Activated naive CD4-positive, alpha-beta T cell treated with anti-CD3 and anti-CD28 coated beads, Interleukin-2, amount 50 U/mL, for 72 hours (primary cell): ENCODE data around the gene C1orf159. TPM values are rescaled to one million over a fixed set of nuclear protein-coding genes. Genes with fewer than 3 reads are reported as not detected.
"Not testable (repeated sequence)": the region's sequence is repeated elsewhere in the genome, so short reads cannot be mapped to it uniquely, and the experiment has no call there.

Source experiments
- ATAC-seq, 2 donors: fragments of 150-1000 bp; cut with Tn5 transposase; 2 replicates each; pipeline ENCODE4 v1.10.0; 2021; ENCODE audit warnings: mild to moderate bottlenecking in 2 of 2, moderate library complexity in 2 of 2
- DNase-seq, 2 donors: peaks; one replicate each; pipeline ENCODE4 v3.0.0; 2021 to 2022; ENCODE audit warnings: low spot score in 2 of 2
- H3K27ac Mint-ChIP-seq, 2 donors: one replicate each; pipeline ENCODE4 v1.8.0; 2022; ENCODE audit warnings: mild to moderate bottlenecking in 2 of 2, mixed read lengths in 2 of 2
- H3K36me3 Mint-ChIP-seq, 2 donors: one replicate each; pipeline ENCODE4 v1.8.0; 2022; ENCODE audit warnings: mixed read lengths in 2 of 2
- H3K9me3 Mint-ChIP-seq, 2 donors: one replicate each; pipeline ENCODE4 v1.8.0; 2022; ENCODE audit warnings: mixed read lengths in 2 of 2
- total RNA-seq, 2 donors: library from RNA; stranded (reverse); gene quantifications; one replicate each; pipeline ENCODE4 v1.2.3, GENCODE V29; 2022

The C1orf159 gene
- total RNA-seq, 2 donors from 2014 or later, result 20.7 to 21.2 TPM

DNA sequence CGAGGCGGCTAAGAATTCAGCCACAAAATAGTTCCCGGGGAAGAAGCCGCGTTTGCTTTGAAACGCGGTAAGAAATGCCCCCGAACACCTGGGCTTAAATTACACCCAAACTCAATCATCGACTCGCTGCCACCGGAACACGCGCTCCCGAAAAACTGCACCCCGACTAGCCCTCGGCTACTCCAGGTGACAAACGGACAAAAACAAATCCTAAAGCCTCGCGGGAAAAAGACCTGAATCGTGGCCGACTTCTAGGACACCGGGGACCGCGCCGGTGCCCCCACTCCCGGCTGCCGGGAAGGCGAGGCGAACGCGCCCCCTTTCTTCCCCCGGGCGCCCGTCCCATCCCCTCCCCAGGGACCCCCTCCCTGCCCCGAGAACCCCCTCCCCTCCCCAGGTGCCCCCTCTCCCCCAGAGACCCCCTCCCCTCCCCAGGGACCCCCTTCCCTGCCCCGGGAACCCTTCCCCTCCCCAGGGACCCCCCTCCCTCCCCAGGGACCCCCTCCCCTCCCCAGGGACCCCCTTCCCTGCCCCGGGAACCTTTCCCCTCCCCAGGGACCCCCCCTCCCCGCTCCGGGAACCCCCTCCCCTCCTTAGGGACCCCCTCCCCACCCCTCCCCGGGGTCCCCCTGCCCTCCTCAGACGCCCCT is 628 bp downstream of the C1orf159 start:
- H3K36me3 Mint-ChIP-seq, result peaks cover 27 to 39% of the 10 kb centered on the region in 2 donors
- H3K9me3 Mint-ChIP-seq, result peaks cover 5 to 11% of the 10 kb centered on the region in 2 donors
- peak overlapping the region; percentile 62 to 78 for H3K27ac Mint-ChIP-seq
- DNase-seq (peak in 1 of 2 donors; percentile 39), ATAC-seq (no peak)

DNA sequence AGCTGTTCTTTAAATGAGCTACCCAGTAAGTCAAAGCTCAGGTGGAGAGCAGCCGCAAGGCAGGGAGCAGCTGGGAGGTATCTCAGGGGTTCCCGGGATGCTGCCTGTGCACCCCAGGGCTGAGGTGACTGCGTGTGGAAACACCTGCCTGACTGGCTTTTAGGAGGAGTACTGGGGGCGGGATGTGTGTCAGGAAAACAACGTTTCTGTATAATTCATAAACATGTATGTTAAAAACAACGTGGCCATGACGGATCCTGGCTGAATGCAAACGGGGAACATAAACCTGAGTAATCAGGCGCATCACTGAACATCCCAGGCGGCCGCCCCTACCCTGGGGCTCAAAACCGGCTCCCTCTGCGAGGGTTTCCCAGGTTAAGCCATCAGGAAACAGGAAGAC is 1.5 kb downstream of the C1orf159 start:
- H3K27ac Mint-ChIP-seq, result peak overlapping the region; percentile 14 to 76
- DNase-seq (peak in 1 of 2 donors; percentile 41), ATAC-seq (no peak)
- peaks cover 27 to 39% of the 10 kb centered on the region in 2 donors for H3K36me3 Mint-ChIP-seq
- peaks cover 5 to 11% of the 10 kb centered on the region in 2 donors for H3K9me3 Mint-ChIP-seq

DNA sequence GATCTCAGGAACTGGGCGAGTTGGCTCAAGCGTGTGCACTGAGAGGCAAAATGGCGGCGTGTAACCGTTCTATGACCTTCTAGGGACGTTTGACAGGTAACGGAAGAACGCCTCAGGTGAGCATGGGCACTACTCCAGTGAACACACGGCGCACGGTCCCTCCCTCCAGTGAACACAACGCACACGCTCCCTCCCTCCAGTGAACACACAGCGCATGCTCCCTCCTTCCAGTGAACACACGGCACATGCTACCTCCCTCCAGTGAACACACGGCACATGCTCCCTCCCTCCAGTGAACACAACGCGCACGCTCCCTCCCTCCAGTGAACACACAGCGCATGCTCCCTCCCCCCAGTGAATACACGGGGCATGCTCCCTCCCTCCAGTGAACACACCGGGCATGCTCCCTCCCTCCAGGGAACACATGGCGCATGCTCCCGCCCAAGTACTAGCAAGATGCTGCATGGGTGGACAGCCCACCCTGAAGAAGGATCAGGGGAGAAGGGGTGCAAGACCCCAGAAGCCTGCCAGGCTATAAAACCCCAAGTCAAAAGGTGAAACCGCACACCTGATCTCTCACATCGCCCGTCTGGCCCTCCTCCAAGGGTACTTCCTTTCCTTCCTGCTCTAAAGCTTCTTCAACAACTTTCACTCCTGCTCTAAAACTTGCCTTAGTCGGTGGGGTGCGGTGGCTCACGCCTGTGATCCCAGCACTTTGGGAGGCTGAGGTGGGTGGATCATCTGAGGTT is 3.5 kb downstream of the C1orf159 start:
- Mint-ChIP-seq H3K36me3 (peaks cover 27 to 44% of the 10 kb centered on the region in 2 donors), H3K9me3 (peaks cover 5 to 11% of the 10 kb centered on the region in 2 donors), H3K27ac (no peak overlapping the region)
- ATAC-seq (no peak), DNase-seq (peak in 1 of 2 donors; percentile 51)

DNA sequence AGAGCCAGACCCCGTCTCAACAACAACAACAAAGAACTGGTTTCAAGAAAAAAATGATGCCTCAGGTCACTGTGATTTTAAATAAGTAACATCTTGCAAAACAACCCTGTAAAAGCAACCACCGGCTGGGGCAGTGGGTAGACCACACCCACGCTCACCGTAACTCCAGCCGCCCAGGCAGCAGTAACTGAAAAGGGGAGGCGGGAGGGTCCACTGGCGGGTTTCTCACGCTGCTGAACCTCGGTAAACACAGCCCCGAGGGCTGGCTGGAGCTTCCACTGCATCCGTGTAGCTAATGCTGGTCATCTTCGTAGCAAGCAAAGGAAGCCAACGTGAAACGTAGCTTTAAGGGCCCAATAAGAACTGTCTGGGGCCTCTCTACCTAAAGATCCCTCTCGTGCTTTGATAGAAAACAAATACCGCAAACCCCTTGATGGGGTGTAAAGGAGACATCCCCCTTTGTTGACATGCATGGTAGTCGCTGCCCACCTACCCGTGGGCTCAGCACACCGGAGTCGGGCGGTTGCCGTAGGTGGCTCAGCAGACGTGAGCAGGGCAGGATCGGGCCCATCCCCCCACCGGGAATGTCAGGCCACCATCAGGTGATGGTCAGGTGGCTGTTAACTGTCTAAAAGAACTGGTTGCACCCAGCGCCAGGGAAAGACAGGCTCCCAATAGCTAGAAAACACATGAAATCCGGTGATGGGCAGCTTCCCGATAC is 4.2 kb downstream of the C1orf159 start:
- Mint-ChIP-seq H3K9me3 (peaks cover 5 to 11% of the 10 kb centered on the region in 2 donors), H3K36me3 (peaks cover 27 to 48% of the 10 kb centered on the region in 2 donors), H3K27ac (no peak overlapping the region)
- ATAC-seq, result no peak
- DNase-seq, result peak in 1 of 2 donors; percentile 44

DNA sequence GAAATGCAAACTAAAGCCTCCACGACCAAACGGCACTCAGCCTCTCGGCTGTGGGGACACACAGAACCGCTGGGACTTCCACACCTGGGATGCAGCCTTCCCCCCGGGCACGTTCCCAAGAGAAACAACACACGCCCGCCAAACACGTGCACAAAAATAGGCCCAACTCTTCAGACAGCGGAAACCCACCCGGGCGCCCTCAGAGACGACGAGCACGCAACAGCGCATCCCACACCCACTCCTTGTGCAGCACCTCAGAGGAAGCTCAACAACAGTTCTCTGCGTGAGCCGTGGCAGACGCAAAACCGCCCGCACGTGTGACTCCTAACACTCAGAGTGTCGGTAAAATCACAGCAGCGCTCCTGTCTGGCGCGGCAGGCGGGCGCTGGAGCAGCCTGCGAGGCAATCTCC is 5.3 kb downstream of the C1orf159 start:
- ATAC-seq, result no peak
- Mint-ChIP-seq H3K27ac (no peak overlapping the region), H3K9me3 (peaks cover 5 to 11% of the 10 kb centered on the region in 2 donors)

DNA sequence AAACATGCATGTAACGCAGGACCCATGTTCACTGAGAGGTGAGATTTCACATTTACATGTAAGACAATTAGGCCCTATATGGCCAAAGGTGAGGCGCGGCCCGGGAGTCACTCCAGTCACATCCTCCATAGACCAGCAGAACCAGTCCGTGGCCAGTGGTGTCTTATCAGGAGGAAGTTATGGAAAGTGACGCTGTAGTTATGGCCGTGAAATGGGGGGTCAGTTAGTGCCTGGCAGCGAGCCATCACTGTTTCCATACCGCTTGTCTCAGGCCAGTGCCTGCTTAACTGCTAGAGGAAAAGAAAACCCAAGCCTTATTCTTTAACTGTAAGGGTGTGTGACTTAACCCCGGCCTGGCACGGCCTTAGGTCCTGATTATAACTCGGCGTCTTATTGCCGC is 6.1 kb downstream of the C1orf159 start:
- Mint-ChIP-seq H3K9me3 (peaks cover 5 to 11% of the 10 kb centered on the region in 2 donors), H3K36me3 (peaks cover 23 to 49% of the 10 kb centered on the region in 2 donors), H3K27ac (no peak overlapping the region)
- no peak for DNase-seq
- ATAC-seq, result no peak

More for the DNA sequence above, 5.3 kb downstream of the C1orf159 start:
- peaks cover 27 to 53% of the 10 kb centered on the region in 2 donors for H3K36me3 Mint-ChIP-seq
- DNase-seq, result peak in 1 of 2 donors; percentile 48

DNA sequence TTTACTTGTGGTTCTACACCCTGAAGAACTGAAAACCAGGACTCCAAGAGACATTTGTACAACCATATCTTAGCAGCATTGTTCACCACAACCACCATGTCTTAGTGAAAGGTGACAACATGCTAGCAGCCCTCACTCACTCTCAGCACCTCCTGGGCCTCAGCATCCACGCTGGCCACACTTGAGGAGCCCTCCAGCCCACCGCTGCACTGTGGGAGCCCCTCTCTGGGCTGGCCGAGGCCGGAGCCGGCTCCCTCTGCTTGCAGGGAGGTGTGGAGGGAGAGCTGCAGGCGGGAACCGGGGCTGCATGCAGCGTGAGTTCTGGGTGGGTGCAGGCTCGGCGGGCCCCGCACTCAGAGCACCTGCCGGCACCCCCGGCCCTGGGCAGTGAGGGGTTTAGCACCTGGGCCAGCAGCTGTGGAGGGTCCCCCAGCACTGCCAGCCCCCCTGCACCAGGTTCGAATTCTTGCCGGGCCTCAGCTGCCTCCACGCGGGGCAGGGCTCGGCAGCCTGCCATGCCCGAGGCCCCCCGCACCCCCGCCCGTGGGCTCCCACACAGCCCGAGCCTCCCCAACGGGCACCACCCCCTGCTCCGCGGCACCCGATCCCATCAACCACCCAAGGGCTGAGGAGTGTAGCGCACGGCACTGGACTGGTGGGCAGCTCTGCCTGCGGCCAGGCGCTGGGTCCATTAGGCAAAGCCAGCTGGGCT is 9.2 kb downstream of the C1orf159 start:
- DNase-seq, result peak in 1 of 2 donors; percentile 31
- H3K9me3 Mint-ChIP-seq, result peaks cover 0 to 4% of the 10 kb centered on the region in 2 donors
- peaks cover 0 to 24% of the 10 kb centered on the region in 2 donors for H3K36me3 Mint-ChIP-seq
- ATAC-seq, result no peak
- H3K27ac Mint-ChIP-seq, result no peak overlapping the region

DNA sequence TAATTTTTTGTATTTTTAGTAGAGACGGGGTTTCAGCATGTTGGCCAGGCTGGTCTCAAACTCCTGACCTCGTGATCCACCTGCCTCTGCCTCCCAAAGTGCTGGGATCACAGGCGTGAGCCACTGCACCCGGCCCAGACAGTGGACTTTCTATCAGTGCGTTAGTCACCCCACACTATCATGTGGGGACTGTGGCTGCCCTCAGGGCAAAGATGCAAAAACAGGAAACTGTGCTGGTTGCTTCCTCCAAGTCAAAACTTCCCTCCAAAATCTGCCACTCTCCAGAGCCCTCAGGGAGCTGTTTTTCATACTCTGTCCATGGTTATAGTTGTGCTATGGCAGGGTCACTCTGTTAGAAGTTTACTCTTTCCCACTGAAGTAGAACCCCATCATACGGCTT is 11.7 kb downstream of the C1orf159 start:
- Mint-ChIP-seq H3K27ac (peak overlapping the region; percentile 84 to 85), H3K36me3 (peaks cover 12 to 34% of the 10 kb centered on the region in 2 donors), H3K9me3 (peaks cover 11 to 16% of the 10 kb centered on the region in 2 donors)
- peak; percentile 82 to 99 for ATAC-seq
- peak in 1 of 2 donors; percentile 56 for DNase-seq

DNA sequence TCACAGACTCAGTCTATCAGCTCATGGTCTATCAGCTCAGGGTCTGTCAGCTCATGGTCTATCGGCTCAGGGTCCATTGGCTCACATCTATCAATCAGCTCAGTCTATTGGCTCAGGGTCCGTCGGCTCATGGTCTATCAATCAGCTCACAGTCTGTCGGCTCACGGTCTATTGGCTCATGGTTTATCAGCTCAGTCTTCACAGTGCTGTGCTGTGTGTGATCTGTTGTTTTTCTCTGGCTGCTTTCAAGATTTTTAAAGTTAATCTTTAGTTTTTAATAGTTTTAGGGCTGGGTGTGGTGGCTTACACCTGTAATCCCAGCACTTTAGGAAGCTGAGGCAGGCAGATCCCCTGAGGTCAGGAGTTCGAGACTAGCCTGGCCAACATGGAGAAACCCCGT is 14.4 kb downstream of the C1orf159 start:
- Mint-ChIP-seq H3K36me3 (peaks cover 18 to 44% of the 10 kb centered on the region in 2 donors), H3K9me3 (peaks cover 16 to 22% of the 10 kb centered on the region in 2 donors), H3K27ac (no peak overlapping the region)
- ATAC-seq (no peak), DNase-seq (no peak)

DNA sequence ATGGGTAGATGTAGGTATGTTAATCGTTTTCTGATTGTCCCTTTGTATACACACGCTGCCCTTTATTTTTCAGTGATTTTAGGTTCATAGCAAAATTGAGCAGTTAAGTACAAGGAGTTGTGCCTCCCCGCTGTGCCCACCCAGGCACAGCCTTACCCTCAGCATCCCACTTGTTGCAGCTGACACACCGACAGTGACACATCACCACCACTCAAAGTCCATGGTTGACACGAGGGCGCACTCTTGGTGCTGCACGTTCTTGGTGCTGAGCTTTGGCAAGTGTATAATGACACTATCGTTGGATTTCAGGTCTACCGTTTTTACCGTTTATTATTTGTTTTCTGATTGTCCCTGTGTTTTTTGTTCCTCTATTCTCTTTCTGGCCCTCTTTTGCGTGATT is 15.6 kb downstream of the C1orf159 start:
- DNase-seq (no peak), ATAC-seq (no peak)
- H3K27ac Mint-ChIP-seq, result peak overlapping the region in 1 of 2 donors; percentile 48
- H3K9me3 Mint-ChIP-seq, result peaks cover 16 to 22% of the 10 kb centered on the region in 2 donors
- H3K36me3 Mint-ChIP-seq, result peaks cover 18 to 38% of the 10 kb centered on the region in 2 donors

DNA sequence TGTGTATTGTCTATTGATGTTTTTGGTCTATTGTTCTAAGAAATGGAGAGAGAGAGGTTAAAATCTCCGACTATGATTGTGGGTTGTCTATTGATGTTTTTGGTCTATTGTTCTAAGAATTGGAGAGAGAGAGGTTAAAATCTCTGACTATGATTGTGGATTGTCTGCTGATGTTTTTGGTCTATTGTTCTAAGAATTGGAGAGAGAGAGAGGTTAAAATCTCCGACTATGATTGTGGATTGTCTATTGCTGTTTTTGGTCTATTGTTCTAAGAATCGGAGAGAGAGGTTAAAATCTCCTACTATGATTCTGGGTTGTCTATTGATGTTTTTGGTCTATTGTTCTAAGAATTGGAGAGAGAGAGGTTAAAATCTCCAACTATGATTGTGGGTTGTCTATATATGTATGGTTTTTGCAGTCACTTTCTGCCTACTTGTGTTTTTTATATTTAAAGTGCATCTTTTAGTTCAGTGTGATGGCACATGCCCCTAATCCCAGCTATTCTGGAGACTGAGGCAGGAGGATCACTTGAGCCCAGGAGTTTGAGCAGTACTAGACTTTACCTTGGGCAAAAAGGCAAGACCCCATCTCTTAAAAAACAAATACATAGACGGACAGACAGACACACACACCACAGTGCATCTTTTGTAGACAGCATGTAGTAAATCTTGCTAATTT is 16.2 kb downstream of the C1orf159 start:
- Mint-ChIP-seq H3K9me3 (peaks cover 16 to 22% of the 10 kb centered on the region in 2 donors), H3K27ac (peak overlapping the region; percentile 14 to 79), H3K36me3 (peaks cover 18 to 38% of the 10 kb centered on the region in 2 donors)
- peak in 1 of 2 donors; percentile 42 for ATAC-seq
- DNase-seq, result no peak

DNA sequence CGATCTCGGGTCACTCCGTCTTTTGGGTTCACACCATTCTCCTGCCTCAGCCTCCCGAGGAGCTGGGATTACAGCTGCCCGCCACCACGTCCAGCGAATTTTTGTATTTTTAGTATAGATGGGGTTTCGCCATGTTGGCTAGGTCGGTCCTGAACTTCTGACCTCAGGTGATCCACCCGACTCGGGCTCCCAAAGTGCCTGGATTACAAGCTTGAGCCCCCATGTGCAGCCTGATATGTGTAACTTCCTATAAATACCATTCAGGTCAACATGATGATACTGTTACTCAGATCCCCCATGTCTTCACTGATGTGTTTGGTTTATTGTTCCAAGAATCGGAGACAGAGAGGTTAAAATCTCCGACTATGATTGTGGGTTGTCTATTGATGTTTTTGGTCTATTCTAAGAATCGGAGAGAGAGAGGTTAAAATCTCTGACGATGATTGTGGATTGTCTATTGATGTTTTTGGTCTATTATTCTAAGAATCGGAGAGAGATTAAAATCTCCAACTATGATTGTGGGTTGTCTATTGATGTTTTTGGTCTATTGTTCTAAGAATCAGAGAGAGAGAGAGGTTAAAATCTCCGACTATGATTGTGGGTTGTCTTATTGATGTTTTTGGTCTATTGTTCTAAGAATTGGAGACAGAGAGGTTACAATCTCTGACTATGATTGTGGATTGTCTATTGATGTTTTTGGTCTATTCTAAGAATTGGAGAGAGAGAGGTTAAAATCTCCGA is 17.0 kb downstream of the C1orf159 start:
- Mint-ChIP-seq H3K9me3 (peaks cover 16 to 22% of the 10 kb centered on the region in 2 donors), H3K36me3 (peaks cover 18 to 38% of the 10 kb centered on the region in 2 donors), H3K27ac (peak overlapping the region; percentile 14 to 79)
- ATAC-seq (peak in 1 of 2 donors; percentile 86), DNase-seq (no peak)

DNA sequence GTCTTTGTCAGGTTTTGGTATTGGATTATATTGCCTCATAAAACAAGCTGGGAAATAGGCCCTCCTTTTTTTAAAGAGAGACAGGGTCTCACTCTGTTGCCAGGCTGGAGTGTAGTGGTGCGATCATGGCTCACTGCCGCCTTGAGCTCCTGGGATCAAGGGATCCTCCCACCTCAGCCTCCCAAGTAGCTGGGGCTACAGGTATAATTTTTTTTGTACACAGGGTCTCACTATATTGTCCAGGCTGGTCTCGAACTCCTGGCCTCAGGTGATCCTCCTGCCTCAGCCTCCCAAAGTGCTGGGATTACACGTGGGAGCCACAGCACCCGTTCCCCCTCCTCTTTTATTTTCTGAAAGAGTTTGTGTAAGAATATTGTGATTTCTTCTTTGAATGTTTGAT is 19.8 kb downstream of the C1orf159 start:
- Mint-ChIP-seq H3K9me3 (peaks cover 16 to 18% of the 10 kb centered on the region in 2 donors), H3K36me3 (peaks cover 18 to 33% of the 10 kb centered on the region in 2 donors)
- not testable (repeated sequence) for H3K27ac Mint-ChIP-seq, ATAC-seq, DNase-seq

DNA sequence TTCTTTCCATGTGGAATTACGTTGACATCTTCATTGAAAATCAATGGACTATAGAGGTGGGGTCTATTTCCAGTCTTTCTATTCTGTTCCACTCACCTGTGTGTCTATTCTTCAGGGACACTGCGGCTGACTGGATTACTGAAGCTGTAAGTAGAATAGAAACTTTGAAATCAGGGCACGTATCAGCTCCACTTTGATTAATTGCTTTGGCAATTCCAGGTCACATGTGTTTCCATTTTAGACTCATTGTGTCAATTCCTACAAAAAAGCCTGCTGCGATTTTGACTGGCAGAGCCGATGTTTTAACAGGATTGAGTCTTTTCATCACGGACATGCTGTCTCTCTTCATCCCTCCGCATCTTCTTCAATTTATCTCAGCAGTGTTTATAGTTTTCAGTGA is 20.9 kb downstream of the C1orf159 start:
- peaks cover 12 to 13% of the 10 kb centered on the region in 2 donors for H3K9me3 Mint-ChIP-seq
- H3K27ac Mint-ChIP-seq, result no peak overlapping the region
- H3K36me3 Mint-ChIP-seq, result peaks cover 14 to 26% of the 10 kb centered on the region in 2 donors
- DNase-seq, result no peak
- no peak for ATAC-seq

DNA sequence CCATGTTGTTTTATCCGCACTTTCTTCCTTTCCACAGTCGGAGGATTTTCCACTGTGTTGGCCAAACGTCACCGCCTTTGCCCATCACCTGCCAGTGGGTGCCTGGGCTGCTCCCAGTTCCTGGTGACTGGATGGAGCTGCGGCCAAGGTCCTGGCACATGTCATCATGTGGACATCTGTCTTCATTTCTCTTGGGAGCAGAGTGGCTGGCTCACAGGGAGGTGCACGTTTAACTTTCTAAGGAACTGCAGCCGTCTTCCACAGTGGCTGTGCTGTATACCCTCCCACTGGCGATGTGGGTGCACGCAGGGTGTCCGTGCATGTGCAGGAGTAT is 22.3 kb downstream of the C1orf159 start:
- DNase-seq, result no peak
- H3K27ac Mint-ChIP-seq, result no peak overlapping the region
- peaks cover 0 to under 1% of the 10 kb centered on the region in 2 donors for H3K9me3 Mint-ChIP-seq
- peaks cover under 1 to 13% of the 10 kb centered on the region in 2 donors for H3K36me3 Mint-ChIP-seq
- ATAC-seq, result no peak
